Hematopoietic multipotent progenitor cell treated with erythropoietin and hydrocortisone succinate and interleukin-3 and kit ligand, for 8 days (in vitro differentiated cells): Measurements from ENCODE around the gene SSU72.

Experiments
- DNase-seq: peaks from one replicate; pipeline ENCODE4 v3.0.0-alpha.2; 2015

SSU72 gene

DNA sequence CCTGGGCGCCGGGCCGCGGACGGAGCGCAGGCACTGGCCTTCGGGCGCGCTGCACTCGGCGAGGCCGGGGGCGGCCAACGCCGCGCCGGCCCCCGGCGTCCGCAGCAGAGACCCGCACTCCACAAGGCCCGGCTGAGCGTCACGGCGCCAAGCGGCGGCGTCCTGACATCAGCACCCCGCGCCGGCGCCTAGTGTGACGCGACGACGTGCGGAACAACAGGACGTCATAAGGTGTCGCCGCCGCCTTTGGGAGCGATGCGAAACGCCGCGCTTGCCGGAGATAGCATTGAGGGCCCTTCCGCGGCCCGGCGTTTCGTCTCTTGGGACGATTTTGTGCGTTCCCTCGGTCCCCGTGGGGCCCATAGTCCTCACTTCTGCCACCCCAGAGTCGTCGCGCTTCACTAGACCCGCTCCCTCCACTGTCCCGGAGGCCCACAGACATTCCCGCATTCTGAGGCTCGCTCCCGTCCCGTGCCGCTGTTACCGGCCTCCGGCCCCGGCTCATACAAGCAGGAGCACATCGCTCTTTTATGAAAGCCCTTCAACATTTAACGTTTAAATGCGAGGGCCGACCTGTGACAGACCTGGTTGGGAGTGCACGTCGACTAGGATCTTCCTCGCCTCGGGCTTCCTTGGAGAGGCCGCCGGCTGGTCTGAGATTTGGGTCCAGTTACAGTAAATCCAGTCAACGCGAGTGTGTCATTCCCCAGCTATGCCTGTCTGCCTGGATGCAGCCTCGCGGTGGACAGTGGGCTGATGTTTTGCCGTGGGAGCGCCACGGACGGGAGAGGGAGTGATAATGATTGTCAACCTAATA lies at the start of gene SSU72:
TSS of gene SSU72 (minus strand) at position 143 of the 817 bp plus-strand sequence. CDS start 306 bp downstream, outside the sequence.
- peak; percentile 92 for DNase-seq

DNA sequence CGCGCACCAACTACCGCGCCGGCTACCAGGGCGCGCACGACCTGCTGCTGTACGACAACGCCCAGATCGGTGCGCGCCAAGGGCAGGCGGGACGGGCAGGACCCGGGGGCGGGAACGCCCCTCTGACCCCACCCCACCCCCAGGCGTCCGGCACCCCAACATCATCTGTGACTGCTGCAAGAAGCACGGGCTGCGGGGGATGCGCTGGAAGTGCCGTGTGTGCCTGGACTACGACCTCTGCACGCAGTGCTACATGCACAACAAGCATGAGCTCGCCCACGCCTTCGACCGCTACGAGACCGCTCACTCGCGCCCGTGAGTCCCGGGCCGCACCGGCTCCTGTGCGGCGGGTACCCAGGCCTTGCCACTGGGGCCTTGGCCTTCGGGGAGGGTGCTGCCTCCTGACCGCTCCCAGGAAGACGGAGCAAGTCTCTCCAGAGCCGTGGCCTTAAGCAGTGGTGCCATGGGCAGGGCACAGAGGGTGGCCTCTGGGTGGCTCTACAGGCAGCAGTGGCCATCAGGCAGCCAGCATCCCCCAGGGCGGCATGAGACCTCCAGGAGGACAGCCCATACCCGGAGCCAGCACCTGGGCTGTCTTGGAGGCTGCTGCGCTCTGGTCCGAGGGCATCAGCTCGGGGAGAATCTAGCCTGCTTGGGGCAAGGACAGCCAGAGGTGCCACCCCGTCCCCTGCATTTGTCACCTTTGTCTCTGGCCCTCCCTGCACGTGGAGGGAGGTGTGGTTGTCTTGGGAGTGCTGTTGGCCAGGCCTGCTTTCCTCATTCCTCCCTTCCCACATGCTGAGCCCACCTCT lies 49.2 kb upstream of the SSU72 start:
- DNase-seq, result no peak

- no peak for DNase-seq
Observed at GRCh38 chr1:1623181-1623630, 48.5 kb upstream of the SSU72 start.

DNA sequence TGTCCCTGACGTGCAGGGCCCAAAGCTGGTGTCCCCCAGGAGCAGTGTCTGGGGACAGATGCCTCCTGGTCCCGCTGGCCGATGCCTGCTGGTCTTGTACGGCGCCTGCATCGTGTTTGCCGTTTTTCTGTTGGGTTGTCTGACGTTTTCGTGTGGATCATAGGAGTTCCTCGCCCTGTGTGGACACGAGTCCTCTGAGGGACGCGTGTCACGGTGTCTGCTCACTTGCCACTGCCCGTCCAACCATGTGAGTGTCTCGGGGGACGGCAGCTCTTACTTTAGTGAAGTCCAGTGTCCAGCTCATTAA lies 48.1 kb upstream of the SSU72 start:
- DNase-seq, result no peak

DNA sequence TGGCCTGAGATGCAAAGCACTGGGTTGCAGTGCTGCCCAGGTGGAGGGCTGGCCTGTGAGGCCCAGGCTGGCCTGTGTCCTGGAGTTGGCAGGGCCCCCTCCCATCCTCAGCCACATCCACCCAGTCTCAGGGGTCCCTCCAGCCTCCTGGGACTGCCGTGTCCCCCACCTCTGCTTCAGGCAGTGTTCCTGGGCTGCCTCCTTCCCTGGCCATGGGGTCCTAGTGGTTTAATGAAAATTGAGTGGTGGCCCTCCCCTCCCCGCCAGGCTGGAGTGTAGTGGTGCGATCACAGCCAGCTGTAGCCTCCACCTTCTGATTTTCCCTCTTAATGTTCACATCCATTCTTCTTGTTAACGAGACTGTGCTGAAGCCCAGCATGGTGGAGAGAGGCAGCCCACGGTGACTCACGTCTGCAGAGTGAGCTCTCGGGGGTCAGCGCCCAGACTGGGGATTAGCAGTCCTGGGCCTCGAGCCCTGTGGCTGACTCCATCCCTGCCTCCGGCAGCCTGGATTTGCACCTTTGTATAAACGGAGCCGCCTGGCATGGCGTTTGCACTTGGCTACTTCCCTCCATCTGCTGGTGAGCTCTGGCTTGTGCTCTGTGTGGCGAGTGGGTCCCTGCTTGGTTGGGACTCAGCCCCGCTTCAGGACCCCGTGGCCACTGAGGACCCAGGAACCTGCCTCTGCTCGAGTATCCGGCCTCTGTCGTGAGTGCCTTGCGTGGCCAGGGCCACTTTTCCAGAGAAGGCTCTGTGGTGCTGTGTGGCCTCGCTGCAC lies 47.5 kb upstream of the SSU72 start:
- no peak for DNase-seq

- DNase-seq, result no peak
Observed at GRCh38 chr1:1621173-1622009, 46.7 kb upstream of the SSU72 start.

- DNase-seq, result no peak
Observed at GRCh38 chr1:1620433-1621139, 45.9 kb upstream of the SSU72 start.

DNA sequence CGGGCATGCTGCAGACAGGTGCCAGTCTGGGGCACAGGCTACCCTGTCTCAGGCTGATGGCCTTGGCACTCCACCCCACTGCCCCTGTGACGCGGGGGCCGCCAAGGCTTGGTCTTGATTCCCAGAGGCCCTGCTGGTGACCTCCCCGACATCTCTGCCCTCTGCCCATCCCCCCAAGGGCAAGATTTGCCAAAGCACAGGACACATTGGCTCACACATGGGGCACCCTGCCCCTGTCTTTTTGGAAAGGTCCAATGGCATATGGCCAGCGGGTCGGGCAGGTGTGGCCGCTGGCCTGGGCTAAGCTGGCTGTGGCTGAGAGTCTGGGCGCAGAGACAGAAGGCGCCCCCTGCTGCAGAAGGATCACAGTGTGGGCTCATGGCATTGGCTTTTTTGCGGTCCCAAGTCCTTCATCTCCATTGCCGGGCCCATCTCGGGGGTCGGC lies 45.3 kb upstream of the SSU72 start:
- peak; percentile 29 for DNase-seq

DNA sequence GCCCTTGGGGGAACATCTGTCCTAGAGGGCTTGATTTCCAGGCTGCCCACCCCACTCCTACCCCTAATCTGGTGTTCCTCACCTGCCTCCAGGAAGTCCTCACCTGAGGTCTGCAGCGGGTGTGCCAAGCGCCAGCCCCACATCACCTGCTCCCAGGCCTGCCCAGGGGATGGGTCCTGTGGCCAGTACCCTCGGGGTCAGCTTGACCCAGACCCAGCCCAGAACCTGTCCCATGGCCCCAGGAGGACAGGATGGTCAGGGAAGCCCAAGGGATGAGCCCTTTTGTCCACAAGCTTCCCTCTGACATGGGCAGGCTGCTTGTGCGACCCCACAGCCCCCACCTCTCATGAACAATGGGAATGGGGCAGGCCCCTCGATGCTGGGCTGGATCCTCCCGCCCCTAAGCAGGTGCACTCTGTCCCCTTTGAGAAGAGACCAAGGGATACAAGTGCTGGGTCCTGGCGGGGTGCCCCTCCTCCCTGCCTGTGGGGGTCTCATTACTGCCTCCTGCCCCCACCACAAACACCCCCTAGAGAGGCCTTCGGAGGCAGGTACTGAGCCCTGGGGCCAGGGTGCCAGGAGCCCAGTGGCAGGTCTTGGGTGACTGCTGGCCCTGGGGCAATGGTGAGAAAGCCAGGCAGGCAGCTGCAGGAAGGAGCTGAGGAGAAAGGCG lies 43.9 kb upstream of the SSU72 start:
- no peak for DNase-seq

GRCh38 chr1:1617925-1618324 lies 43.3 kb upstream of the SSU72 start:
- no peak for DNase-seq

GRCh38 chr1:1617516-1617915 lies 42.9 kb upstream of the SSU72 start:
- no peak for DNase-seq

GRCh38 chr1:1616838-1617237 lies 42.2 kb upstream of the SSU72 start:
- no peak for DNase-seq

GRCh38 chr1:1616045-1616790 lies 41.6 kb upstream of the SSU72 start:
- peak; percentile 20 for DNase-seq

GRCh38 chr1:1615256-1616044 lies 40.8 kb upstream of the SSU72 start, which contains the start of gene MIB2:
TSS of gene MIB2 (plus strand) at chr1:1615500. CDS start at chr1:1623453, 7,953 bp downstream.
- DNase-seq, result peak; percentile 98

DNA sequence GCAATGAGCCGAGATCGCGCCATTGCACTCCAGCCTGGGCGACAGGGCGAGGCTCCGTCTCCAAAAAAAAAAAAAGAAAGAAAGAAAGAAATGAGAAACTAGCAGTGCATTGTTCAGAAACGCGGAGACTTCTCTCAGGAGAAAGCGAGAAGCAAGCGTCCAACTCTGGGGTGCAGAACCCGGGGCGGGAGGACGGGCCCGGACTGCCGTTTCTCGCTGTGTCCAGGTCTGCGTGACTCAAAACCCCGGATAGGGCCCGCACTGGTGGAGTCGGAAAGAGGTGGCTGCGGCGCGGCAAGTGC lies 40.2 kb upstream of the SSU72 start:
- DNase-seq, result no peak

GRCh38 chr1:1614204-1614953 lies 39.7 kb upstream of the SSU72 start:
- DNase-seq, result peak; percentile 91

- DNase-seq, result peak; percentile 35
Observed at GRCh38 chr1:1613509-1614082, 38.9 kb upstream of the SSU72 start.

- no peak for DNase-seq
Observed at GRCh38 chr1:1612104-1612400, 37.4 kb upstream of the SSU72 start.

GRCh38 chr1:1610796-1611195 lies 36.1 kb upstream of the SSU72 start:
- no peak for DNase-seq
